ENCODE measurements around the gene CACNG8.
"Not testable (repeated sequence)": the region's sequence is repeated elsewhere in the genome, so short reads cannot be mapped to it uniquely, and the experiment has no call there.

The CACNG8 gene

DNA sequence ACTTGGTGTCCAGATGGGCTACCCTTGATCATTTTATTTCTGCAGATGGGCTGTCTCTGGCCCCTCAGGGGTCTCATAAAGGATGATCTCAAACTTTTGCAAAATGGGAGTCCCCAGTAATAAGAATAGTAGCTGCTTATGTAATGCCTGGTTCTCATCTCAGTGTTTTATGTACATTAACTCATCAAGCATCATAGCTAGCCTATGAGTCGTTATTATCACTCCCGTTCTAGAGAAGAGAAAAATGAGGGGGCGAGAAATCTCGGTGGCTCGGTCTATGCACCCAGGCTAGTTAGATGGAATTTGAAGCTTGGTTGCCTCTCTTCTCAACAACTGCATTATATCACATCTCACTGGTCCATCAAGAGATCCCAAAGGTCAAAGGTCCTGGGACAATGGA lies 32.1 kb downstream of the CACNG8 start:
- DNase-seq, result no peak

DNA sequence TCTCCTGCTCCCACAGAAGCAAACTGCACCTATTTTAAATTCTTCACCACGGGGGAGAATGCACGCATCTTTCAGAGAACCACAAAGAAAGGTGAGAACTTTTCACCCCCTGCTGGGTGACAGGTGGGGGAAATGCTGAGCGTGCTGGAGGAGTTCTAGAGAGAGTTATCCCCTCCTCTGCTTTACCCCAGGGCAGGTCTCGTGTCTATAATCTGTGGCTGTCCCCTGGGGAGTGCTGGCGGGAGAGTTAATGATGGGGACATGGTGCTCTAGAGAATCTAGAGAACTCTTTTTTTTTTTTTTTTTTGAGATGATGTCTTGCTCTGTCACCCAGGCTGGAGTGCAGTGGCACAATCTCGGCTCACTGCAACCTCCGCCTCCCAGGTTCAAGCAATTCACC lies 35.5 kb downstream of the CACNG8 start:
- no peak for DNase-seq

DNA sequence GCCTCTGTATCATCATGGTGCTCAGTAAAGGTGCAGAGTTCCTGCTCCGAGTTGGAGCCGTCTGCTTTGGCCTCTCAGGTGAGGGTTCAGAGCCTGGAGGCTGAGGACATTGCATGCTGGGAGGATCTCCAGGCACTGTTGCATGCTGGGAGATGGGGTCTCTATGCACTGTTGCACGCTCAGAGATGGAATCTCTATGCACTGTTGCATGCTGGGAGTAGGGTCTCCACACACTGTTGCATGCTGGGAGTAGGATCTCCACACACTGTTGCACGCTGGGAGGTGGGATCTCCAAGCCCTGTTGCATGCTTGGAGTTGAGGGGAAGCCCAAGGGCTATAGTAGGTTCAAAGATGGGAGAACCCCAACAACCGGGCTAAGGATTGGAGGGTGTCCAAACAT lies 37.0 kb downstream of the CACNG8 start:
- DNase-seq, result no peak

DNA sequence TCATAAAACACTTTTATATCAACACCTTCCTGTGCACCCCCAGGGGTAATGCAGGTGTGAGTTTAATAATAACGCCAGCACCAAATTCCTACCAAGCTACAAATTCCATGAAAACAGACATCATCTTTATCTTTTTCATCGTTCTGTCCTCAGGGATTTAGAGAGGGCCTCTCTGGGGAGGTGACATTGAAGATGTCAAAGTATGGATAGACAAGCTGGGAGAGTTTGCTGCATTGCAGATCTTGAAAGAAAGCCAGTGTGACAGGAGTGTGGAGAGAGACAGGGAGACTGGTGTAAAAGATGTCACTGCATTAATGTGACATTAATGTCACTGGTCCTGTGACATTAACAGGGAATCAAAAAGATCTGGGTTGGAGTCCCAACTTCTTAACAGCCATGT lies 38.8 kb downstream of the CACNG8 start:
- DNase-seq, result no peak

DNA sequence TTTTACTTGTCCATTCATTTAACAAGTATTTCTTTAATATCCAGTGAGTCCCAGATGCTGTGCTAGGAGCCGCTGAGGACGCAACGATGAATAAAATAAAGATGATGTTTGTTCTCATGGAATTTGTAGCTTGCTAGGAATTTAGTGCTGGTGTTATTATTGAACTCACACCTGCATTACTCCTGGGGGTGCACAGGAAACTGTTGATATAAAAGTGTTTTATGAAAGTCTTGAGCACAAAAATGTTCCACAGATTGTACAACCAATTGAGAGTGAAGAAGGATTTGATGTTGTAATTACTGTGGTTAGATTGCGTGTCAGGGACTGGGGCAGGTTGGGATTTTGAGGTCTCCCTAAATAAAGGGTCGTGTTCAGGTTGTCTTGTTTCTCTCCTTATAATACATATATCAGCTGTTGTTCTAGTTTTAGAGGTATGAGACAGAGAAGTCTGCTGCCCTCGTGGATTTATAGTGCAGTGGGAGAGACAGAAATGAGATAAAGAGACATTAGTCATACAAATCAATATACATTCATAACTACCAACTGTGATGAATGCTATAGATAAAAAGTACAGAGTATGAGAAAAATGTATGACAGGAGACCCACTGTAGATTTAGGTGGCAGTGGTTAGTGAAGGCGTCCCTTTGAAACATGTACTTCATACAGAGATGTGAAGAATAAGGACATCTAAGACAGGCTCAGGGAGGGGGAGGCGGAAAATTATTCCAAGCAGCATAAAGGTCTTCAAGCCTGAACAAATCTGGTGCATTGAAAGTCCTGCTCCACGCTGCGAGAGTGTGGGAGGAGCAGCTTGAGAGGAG lies 40.0 kb downstream of the CACNG8 start:
- no peak for DNase-seq

DNA sequence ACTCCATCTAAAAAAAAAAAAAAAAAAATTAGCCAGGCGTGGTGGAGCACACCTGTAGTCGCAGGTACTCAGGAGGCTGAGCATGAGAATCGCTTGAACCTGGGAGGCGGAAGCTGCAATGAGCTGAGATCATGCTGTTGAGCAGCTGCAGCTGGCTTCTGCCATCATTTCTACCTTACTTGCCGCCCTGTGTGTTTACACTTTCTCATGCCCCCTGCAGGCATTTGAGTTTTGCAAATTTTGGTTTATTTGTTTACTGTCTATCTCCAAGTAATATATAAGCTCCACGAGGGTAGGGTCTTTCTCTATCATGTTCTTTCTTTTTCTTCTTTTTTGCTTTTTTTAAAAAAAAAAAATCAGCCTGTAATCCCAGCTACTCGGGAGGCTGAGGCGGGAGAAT lies 46.7 kb downstream of the CACNG8 start:
- DNase-seq, result no peak

DNA sequence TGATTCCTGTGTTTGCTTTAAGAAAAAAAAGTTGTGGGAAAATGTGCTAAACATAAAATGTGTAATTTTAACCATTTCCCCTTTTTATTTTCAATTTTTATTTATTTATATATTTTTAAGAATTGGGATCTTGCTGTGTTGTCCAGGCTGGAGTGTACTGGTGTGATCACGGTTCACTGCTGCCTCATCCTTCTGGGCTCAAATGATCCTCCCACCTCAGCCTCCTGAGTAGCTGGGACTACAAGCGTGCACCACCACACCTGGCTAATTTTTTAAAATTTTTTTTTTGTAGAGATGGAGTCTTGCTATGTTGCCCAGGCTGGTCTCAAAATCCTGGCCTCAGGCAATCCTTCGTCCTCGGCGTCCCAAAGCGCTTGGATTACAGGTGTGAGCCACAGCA lies 47.7 kb downstream of the CACNG8 start:
- no peak for DNase-seq

DNA sequence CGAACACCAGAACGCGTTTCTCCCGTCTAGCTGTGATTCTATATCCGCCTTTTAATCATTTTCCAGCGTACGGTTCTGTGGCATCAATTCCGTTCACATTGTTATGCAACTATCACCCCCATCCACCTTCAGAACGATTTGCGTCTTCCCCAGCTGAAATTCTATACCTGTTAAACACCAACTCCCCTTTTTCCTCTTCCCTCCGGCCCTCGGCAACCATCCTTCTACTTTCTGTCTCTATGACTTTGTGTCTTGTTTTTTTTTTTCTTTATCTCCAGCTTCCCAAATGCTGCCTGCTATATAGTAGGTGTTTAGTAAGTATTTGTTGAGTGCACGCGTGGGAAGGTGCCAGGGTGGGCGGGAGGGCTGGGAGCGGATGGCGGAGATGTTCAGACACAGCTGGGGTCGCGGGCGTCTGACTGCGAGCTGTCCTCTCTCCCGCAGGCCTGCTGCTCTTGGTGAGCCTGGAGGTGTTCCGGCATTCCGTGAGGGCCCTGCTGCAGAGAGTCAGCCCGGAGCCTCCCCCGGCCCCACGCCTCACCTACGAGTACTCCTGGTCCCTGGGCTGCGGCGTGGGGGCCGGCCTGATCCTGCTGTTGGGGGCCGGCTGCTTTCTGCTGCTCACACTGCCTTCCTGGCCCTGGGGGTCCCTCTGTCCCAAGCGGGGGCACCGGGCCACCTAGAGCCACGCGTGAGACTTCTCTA lies 48.9 kb downstream of the CACNG8 start:
- DNase-seq, result no peak

DNA sequence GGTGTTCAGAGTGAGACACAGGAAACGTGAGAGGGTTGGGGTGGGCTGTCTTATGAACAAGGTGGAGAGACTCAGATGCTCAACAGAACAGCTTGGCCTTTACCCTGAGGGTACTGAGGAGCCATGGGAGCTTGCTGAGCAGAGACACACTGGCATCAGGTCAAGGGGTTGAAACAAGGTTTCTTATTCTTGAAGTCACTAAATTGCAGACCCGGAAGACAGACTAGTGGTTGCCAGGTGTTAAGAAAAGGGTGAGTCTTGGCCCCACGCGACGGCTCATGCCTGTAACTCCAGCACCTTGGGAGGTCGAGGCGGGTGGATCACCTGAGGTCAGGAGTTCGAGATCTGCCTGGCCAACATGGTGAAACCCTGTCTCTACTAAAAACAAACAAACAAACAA lies 51.1 kb downstream of the CACNG8 start:
- no peak for DNase-seq

DNA sequence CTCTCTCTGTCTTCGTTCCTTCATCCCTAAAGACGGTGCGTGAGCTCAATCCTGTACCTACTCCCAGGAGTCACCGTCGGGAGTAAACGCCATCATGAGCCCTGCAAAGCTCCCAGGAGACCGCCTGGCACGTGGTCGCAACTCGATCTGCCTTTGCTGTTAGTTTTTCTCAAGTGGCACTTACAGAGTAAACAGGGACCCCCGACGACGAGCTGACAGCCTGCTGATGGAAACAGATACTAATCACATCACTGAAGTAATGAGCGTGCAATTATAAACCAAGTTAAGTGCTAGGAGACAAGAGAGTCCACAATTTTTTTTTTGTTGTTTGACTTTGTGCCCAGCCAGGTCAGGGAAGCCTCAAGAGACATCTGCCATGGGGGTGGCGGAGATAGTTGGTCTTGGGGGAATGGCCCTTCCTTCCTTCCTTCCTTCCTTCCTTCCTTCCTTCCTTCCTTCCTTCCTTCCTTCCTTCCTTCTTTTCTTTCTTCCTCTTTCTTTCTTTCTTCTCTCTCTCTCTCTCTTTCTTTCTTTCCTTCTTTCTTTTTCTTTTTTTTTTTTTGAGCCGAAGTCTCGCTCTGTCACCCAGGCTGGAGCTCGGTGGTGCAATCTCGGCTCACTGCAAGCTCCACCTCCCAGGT lies 52.3 kb downstream of the CACNG8 start:
- no peak for DNase-seq

DNA sequence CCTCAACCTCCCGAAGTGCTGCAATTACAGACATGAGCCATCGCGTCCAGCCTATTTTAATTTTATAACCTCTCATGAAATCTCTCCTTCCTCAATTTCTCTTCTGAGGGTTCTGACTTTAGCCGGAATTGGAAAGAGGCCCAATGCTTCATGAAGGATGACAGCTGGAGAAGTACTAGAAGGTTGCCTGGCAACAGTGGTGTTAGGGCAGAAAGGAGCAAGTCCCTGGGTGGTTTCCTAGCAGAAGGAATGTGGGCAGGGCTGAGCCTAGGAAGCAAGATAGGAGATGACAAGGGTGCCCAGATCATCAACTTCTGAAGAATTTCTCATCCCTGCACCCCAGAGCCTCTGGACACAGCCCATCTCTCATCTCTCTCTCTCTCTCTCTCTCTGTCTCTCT lies 54.5 kb downstream of the CACNG8 start:
- no peak for DNase-seq

DNA sequence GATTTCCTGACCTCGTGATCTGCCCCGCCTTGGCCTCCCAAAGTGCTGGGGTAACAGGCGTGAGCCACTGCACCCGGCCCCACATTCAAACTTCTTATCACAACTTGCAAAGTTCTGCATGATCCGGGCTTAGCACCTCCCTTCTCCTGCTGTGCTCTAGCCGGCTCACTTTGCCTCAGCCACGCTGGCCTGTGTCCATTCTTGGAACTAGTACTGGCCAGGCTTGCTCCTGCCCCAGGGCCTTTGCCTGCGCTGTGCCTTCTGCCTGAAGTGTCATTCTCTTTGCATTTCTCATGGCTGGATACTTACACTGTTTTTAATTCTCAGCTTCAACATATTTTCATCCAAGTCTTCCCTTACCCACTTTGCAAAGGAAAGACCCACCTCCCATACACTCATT lies 58.6 kb downstream of the CACNG8 start:
- DNase-seq, result no peak

DNA sequence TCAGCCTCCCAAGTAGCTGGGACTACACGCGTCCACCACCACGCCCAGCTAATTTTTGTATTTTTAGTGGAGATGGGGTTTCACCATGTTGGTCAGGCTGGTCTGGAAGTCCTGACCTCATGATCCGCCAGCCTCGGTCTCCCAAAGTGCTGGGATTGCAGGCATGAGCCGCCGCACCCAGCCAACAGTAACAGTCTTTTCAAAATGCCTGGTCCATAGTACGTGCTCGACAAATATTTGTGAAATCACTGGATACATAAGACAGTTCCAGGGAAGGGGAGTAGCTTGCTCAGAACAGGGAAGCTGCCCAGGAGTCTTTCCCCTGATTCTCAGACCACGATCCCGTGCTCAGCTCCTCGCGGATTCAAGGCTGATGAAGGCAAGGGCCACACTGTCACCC lies 59.2 kb downstream of the CACNG8 start:
- DNase-seq, result no peak

DNA sequence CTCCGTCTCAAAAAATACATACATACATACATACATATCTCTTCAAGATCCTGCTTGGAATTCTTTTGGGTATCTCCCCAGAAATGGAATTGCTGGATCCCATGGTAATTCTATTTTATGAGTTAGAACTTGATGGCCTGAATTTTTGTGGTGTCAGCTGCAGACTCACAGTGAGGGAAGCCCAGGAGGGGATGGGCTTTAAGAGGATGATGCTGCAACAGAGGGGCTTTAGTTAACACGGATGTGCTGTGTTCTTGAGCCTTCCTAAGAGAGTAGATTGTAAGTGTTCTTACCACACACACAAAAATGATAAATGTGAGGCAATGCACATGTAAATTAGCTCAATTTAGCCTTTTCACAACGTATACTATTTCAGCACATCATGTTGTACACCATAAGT lies 60.5 kb downstream of the CACNG8 start:
- no peak for DNase-seq

DNA sequence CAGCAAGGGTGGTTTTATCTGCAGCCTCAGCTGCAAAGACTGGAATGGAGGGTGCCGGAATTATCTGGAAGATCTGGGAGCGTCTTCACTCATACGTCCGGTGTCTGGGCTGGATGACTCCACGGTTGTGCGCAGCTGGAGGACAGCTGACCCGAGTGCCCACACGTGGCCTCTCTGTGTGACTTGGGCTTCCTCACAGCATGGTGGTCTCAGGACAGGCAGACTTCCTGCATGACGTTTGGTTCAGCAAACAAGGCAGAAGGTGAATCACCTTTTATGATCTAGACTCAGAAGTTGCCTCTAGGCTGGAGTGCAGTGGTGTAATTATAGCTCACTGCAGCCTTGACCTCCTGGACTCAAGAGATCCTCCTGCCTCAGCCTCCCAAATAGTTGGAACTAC lies 61.9 kb downstream of the CACNG8 start:
- no peak for DNase-seq

DNA sequence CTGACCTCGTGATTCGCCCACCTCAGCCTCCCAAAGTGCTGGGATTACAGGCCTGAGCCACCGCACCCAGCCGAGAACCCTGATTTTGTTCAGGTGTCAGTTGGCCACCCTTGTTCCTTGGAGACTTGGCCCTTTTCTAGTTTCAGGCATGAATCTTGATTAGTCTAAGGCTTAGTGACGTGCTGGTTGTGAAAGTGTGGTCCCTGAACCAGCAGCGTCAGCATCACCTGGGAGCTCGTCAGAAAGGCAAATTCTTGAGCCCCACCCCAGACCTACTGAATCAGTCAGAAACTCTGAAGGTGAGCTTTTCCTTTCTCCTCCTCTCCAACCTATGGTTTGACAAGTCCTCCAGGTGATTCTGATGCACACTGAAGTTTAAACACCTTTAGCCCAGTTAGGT lies 63.9 kb downstream of the CACNG8 start:
- no peak for DNase-seq

DNA sequence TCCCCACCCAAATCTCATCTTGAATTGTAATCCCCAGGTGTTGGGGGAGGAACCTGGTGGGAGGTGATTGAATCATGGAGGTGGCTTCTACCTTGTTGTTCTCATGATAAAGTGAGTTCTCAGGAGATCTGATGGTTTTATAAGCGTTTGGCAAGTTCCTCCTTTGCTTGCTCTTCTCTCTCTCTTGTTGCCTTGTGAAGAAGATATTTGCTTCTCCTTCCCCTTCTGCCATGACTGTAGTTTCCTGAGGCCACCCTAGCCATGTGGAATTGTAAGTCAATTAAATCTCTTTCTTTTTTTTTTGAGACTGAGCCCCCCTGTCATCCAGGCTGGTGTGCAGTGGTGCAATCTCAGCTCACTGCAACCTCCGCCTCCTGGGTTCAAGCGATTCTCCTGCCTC lies 66.6 kb downstream of the CACNG8 start:
- DNase-seq, result no peak

DNA sequence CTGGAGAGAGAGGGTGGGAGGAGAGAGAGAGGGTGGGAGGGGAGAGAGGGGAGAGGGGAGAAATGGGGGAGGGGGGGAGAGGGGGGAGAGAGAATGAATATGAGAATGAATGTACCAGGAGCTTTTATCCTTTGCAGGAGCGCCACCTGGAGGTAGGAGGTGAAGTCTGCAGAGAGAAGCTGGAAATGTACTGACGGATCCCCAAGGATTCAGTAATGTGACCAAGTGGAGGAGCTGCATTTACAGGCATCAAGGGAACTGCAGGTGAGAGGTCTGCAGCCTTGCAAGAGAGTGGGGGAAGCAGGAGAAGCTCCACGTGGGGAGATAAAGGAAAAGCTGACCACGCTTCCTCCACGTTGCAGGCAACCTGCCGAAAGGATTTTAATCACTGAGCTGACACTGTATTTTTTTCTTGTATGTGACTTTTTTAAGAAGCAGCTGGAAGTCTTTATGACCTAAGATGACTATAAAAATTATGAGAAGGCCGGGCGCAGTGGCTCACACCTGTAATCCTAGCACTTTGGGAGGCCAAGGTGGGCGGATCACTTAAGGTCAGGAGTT lies 67.3 kb downstream of the CACNG8 start:
- no peak for DNase-seq

DNA sequence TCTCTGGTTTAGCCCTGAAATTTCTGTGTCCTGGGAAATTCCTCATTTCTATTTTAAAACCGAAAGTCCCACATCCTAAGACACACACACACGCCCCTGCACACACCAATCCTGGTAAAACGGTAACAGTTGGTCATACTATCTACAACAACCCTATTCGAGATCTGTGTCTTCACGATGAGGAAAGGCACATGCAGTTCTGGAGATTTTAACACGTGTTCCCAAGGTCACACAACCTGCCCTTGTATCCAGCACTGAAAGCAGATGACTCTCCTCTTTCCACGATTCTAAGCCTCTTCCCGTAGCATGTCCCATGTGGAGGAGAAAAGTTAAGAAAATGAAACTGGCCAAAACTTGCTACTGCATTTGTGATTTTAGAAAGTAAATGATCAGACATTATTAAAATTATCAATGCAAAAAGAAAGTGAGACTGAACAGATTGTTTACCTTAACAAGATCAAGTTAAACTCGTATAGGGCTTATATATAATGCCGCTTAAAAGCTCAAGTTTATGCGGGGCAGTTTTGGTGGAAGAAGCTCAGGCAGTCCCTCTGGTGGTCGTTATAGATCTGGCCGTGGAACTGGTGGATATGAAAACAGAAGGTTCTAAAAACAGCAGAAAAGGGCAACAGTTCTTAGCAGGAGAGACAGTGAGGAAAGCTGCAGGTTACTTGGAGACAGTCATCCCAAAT lies 68.3 kb downstream of the CACNG8 start:
- no peak for DNase-seq

DNA sequence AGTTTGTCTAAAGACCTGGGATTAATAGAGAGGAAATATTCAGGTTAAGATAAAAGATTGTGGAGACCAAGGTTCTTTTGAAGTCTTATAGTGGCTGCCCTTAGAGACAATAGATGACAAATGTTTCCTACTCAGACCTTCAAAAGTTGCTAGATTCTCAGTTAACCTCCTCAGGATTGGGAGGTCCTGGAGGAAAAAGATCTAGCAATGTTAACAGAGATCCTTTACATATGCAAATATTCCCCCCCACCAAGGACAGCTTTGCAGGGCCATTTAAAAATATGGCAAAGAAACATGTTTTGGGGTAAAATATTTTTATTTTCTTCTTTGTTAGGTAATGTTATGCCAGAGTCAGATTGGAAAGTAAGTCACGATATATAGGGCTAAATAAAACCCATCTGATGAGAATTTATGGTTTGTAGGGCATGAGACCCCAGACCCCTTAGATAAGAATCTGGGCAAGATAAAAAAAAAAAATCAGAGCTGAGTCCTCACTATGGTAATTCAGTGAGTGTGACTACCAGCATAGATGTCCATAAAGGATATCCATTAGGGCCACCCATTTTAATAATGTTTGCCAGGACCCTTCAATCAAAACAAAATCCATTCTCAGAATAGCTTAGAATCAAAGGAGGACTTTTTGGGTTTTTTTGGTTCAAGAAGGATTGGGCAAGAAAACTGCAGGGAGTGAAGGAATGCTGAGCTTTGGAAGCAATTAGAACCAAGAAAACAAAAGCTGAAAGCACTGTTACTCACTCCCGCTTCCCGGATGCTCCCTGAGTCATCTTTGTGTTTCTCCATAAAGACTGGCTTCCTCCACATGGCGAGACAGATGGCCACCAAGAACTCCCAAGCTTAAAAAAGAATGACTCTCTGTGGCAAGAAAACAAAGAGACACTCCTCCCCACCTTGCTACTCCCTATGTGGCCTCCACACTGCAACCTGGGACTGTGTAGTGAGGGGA lies 72.8 kb downstream of the CACNG8 start:
- no peak for DNase-seq

DNA sequence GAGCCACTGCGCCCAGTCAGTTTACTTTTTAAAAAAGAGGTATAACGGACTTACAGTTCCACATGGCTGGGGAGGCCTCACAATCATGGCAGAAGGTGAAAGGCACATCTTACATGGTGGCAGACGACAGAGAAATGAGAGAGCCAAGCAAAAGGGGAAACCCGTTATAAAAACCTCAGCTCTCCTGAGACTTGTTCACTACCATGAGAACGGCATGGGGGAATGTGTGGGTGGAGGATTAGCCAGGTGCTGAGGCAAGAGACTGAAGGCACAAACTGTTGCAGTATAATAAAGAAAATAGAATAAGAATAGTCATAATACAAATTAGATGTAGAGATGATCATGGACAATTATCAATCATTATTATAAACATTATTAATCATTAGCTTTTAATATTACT lies 73.8 kb downstream of the CACNG8 start:
- DNase-seq, result not testable (repeated sequence)
